ENCODE data around the gene ZFP90. TPM values are rescaled to one million over a fixed set of nuclear protein-coding genes. Genes with fewer than 3 reads are reported as not detected.

The ZFP90 gene
- total RNA-seq, 1 experiment from 2014 or later = 12.8 TPM

DNA sequence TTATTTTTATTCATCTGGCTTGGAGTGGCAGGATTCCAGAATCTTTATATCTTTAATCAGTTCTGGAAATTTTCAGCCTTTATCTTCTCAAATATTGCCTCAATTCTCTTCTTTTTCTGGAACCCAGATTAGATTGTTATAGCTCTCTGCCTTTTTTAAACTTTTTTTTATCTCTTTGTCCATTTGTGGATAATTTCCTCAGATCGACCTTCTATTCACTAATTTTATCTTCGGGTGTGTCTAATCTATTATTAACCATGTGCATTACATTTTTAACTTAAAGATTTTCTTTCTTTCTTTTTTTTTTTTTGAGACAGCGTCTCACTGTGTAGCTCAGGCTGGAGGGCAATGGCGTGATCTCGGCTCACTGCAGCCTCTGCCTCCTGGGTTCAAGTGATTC lies 5.2 kb upstream of the ZFP90 start:
- Histone ChIP-seq H3K27me3 (ENCODE audit: insufficient read depth, low read length) (peaks cover 7% of the 10 kb centered on the region; the same call in 1 of the 2 replicates), H3K23me2 (ENCODE audit: insufficient read length, low read depth, low read length, poor library complexity, severe bottlenecking) (peaks cover 7% of the 10 kb centered on the region)
- peaks cover 20 to 24% of the 10 kb centered on the region in 2 experiments for H3K9me3 Mint-ChIP-seq

More for the DNA sequence above, 5.2 kb upstream of the ZFP90 start:
- Histone ChIP-seq H4K20me1 (ENCODE audit: control insufficient read depth, insufficient read depth, insufficient read length) (no peaks in the 10 kb centered on the region), H4K91ac (ENCODE audit: insufficient read length, low read depth, low read length) (no peak overlapping the region), H3K14ac (ENCODE audit: insufficient read depth, low read length) (no peak overlapping the region), H4K5ac (ENCODE audit: insufficient read length, low read depth, low read length) (no peak overlapping the region), H2BK20ac (ENCODE audit: low read depth, low read length, poor library complexity, severe bottlenecking) (no peak overlapping the region), H3K27ac (ENCODE audit: insufficient read length, low read depth, low read length) (no peak overlapping the region), H4K8ac (replicated peaks; ENCODE audit: insufficient read length, low read depth, low read length) (no peak overlapping the region), H3K79me2 (ENCODE audit: insufficient read depth, low read length) (no peaks in the 10 kb centered on the region), H3K4me1 (ENCODE audit: insufficient read depth, low read length) (no peaks in the 10 kb centered on the region), H3K23ac (ENCODE audit: insufficient read length, low read depth, low read length) (no peak overlapping the region), H3K9me3 (ENCODE audit: control insufficient read depth, low read depth, low read length) (no peaks in the 10 kb centered on the region), H2BK120ac (ENCODE audit: low read depth, low read length, poor library complexity, severe bottlenecking) (no peak overlapping the region), H3T11ph (ENCODE audit: low read length) (no peak overlapping the region), H2AK5ac (ENCODE audit: insufficient read length, low read length) (no peak overlapping the region), H3K4ac (ENCODE audit: low read depth, low read length) (no peak overlapping the region), H3K18ac (ENCODE audit: insufficient read length, low read depth, low read length) (no peak overlapping the region), H3K9ac (ENCODE audit: extremely low read depth, insufficient read length, low read length) (no peak overlapping the region), H2BK15ac (ENCODE audit: low read depth, low read length) (no peak overlapping the region), H3K4me2 (ENCODE audit: insufficient read depth, insufficient read length, low read length) (no peak overlapping the region), H2BK5ac (ENCODE audit: insufficient read length, low read length) (no peak overlapping the region), H3K56ac (ENCODE audit: insufficient read length, low read depth, low read length) (no peak overlapping the region), H3K79me1 (ENCODE audit: insufficient read depth, low read depth, low read length, poor library complexity, severe bottlenecking) (no peaks in the 10 kb centered on the region), H2AFZ (ENCODE audit: low read length) (no peak overlapping the region), H2BK12ac (ENCODE audit: insufficient read length, low read depth, low read length) (no peak overlapping the region)
- TF ChIP-seq, protein P1, sequence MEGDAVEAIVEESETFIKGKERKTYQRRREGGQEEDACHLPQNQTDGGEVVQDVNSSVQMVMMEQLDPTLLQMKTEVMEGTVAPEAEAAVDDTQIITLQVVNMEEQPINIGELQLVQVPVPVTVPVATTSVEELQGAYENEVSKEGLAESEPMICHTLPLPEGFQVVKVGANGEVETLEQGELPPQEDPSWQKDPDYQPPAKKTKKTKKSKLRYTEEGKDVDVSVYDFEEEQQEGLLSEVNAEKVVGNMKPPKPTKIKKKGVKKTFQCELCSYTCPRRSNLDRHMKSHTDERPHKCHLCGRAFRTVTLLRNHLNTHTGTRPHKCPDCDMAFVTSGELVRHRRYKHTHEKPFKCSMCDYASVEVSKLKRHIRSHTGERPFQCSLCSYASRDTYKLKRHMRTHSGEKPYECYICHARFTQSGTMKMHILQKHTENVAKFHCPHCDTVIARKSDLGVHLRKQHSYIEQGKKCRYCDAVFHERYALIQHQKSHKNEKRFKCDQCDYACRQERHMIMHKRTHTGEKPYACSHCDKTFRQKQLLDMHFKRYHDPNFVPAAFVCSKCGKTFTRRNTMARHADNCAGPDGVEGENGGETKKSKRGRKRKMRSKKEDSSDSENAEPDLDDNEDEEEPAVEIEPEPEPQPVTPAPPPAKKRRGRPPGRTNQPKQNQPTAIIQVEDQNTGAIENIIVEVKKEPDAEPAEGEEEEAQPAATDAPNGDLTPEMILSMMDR (conservative IDR thresholded peaks at IDR 0.05) = no peak
- H3K36me3 Mint-ChIP-seq (ENCODE audit: insufficient read depth in 1 of 3, low read depth in 3 of 3) = peaks cover 14 to 19% (median 18%) of the 10 kb centered on the region in 3 experiments
- no peak for DNase-seq
- no peak overlapping the region for H3K4me3 Mint-ChIP-seq
- H3K27ac Mint-ChIP-seq = no peak overlapping the region
- peaks cover 32% of the 10 kb centered on the region for H3K27me3 Mint-ChIP-seq (ENCODE audit: low read depth)
- H3K4me1 Mint-ChIP-seq = peaks cover 8 to 23% of the 10 kb centered on the region in 2 experiments
- WGBS (ENCODE audit: extremely low coverage, insufficient read length, low lambda C conversion rate) = no CpG with 5 or more reads among the region's 5 CpGs

Measured in H9 (cell line).